Measurements from ENCODE around the gene TBC1D30. TPM values are rescaled to one million over a fixed set of nuclear protein-coding genes. Genes with fewer than 3 reads are reported as not detected.

TBC1D30 gene, protein sequence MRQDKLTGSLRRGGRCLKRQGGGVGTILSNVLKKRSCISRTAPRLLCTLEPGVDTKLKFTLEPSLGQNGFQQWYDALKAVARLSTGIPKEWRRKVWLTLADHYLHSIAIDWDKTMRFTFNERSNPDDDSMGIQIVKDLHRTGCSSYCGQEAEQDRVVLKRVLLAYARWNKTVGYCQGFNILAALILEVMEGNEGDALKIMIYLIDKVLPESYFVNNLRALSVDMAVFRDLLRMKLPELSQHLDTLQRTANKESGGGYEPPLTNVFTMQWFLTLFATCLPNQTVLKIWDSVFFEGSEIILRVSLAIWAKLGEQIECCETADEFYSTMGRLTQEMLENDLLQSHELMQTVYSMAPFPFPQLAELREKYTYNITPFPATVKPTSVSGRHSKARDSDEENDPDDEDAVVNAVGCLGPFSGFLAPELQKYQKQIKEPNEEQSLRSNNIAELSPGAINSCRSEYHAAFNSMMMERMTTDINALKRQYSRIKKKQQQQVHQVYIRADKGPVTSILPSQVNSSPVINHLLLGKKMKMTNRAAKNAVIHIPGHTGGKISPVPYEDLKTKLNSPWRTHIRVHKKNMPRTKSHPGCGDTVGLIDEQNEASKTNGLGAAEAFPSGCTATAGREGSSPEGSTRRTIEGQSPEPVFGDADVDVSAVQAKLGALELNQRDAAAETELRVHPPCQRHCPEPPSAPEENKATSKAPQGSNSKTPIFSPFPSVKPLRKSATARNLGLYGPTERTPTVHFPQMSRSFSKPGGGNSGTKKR
- 1.9 to 2.5 TPM (median 2.0 TPM) in 5 replicates for total RNA-seq (2022; extraction: Qiagen RNA extraction; ENCODE audit: low read depth)

DNA sequence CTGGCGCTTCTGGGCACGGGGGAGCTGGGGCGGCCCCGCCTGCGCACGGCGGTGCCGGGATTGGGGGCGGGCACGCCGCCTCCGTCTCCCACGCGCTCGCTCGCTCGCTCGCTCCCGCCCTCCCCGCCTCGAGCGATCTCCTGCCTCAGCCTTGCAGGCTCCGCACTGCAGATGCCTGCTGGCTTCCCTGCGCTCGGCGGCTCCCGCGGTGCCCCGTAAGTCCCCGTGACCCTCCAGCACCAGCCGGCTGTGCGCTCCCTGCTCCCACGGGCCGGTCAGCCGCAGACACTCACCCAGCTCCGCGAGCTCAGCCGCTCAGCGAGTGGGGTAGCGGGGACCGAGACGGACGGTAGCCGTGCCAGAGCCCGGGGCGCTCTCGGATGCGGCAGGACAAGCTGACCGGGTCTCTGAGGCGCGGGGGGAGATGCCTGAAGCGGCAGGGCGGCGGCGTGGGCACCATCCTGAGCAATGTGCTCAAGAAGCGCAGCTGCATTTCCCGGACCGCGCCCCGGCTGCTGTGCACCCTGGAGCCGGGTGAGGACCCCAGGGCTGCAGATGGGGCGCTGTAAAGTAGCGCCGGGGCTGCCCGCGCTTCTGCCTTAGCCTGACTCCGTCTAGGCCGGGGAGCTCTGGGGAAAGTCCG, at the start of gene TBC1D30:
Gene TBC1D30, plus strand, starts transcription at position 148 of the 643 bp plus-strand sequence. Its CDS starts 233 bp downstream, at position 381.

Other genes with a start within 250 kb of the TBC1D30 start
- 28.3 to 39.5 TPM (median 33.2 TPM) in 5 replicates for gene RASSF3, start 214.2 kb upstream of the TBC1D30 start, total RNA-seq (2022; extraction: Qiagen RNA extraction; ENCODE audit: low read depth)
- 52.3 to 65.5 TPM (median 59.4 TPM) in 5 replicates for gene GNS, start 65.2 kb upstream of the TBC1D30 start, total RNA-seq (2022; extraction: Qiagen RNA extraction; ENCODE audit: low read depth)